HCT116 (cell line): ENCODE measurements around the gene TIAM1. TPM values are rescaled to one million over a fixed set of nuclear protein-coding genes. Genes with fewer than 3 reads are reported as not detected.
A peak's percentile ranks its signal among the peaks of the same experiment; 100 is the strongest.

ENCODE experiments used
- ATAC-seq: fragments of 200-7000 bp; cut with Tn5 transposase; 2 replicates; pipeline ENCODE4 v1.9.1; 2020; ENCODE audit warnings: mild to moderate bottlenecking, moderate library complexity
- BruUV-seq: library from RNA; stranded (reverse); fragments of 400-500 nt; replicated peaks from 2 replicates; lab custom pipeline; 2021; lab: Mats Ljungman, UMichigan
- CTCF ChIA-PET: fragments of 300-600 bp; sonication (Branson Sonifier 250); formaldehyde crosslinking; loops from one replicate; lab custom pipeline; 2021; ENCODE audit warnings: antibody characterized with exemption; lab: Charles Lee
- POLR2A ChIA-PET: fragments of 300-600, 350-600 bp; sonication (Branson Sonifier 250); formaldehyde crosslinking; loops from one replicate; lab custom pipeline; 2021; ENCODE audit warnings: antibody characterized with exemption; lab: Charles Lee
- RAD21 ChIA-PET, 2 experiments: fragments of 300-600 bp; sonication (Branson Sonifier 250); formaldehyde crosslinking; loops; one replicate each; lab custom pipeline; 2023; ENCODE audit warnings: low total read pairs in 2 of 2; ENCODE audit not compliant: uncharacterized antibody in 2 of 2, unreplicated experiment in 2 of 2, low non-redundant PET in 1 of 2; lab: Charles Lee
- DNase-seq: peaks from one replicate; pipeline ENCODE4 v3.0.0-alpha.2; 2010; ENCODE audit warnings: low read depth, low spot score
- H2AFZ ChIP-seq: fragments of 200-600 bp; shearing (Covaris generic), sonication (generic); 2 replicates; pipeline ENCODE4 v1.6.1; 2017; ENCODE audit warnings: low read depth, mixed run types, mixed read lengths, antibody characterized with exemption, low read length; ENCODE audit not compliant: poor library complexity, severe bottlenecking
- H3K27ac ChIP-seq: 2 replicates; pipeline ENCODE4 v1.5.1; 2012; ENCODE audit warnings: low read depth, low read length
- H3K27me3 ChIP-seq: fragments of 200-600 bp; sonication (generic); 2 replicates; pipeline ENCODE4 v1.6.1; 2016; ENCODE audit warnings: mixed run types, low read length, mixed read lengths; ENCODE audit not compliant: insufficient read depth
- H3K36me3 ChIP-seq, 2 experiments: fragments of 200-500 bp in 1 of 2; fragments of 200-600 bp in 1 of 2; sonication (Bioruptor generic) in 1 of 2; sonication (generic) in 1 of 2; 2 replicates each; pipeline versions ENCODE4 v1.5.1 to v1.6.1; 2014 to 2016; ENCODE audit warnings: low read length in 2 of 2, inconsistent platforms in 1 of 2, mixed read lengths in 1 of 2, mixed run types in 1 of 2; ENCODE audit not compliant: insufficient read depth in 2 of 2, control insufficient read depth in 1 of 2
- H3K4me1 ChIP-seq, 2 experiments: fragments of 200-600 bp in 1 of 2; sonication (generic) in 1 of 2; 2 replicates each; pipeline versions ENCODE4 v1.5.1 to v1.6.1; 2012 to 2017; ENCODE audit warnings: low read length in 2 of 2, inconsistent platforms in 1 of 2, mild to moderate bottlenecking in 1 of 2, mixed read lengths in 1 of 2, mixed run types in 1 of 2, moderate library complexity in 1 of 2; ENCODE audit not compliant: insufficient read depth in 2 of 2, control insufficient read depth in 1 of 2
- H3K4me2 ChIP-seq: fragments of 200-600 bp; sonication (generic); 2 replicates; pipeline ENCODE4 v1.6.1; 2017; ENCODE audit warnings: mixed run types, low read length, mixed read lengths
- H3K4me3 ChIP-seq, 2 experiments: fragments of 200-600 bp in 1 of 2; sonication (generic) in 1 of 2; replicated peaks in 1 of 2; 2 replicates each; pipeline ENCODE4 v1.5.1; 2011 to 2016; ENCODE audit warnings: low read length in 2 of 2, control low read depth in 1 of 2, low read depth in 1 of 2, mild to moderate bottlenecking in 1 of 2, mixed read lengths in 1 of 2, mixed run types in 1 of 2
- H3K79me2 ChIP-seq: fragments of 200-600 bp; sonication (generic); 2 replicates; pipeline ENCODE4 v1.6.1; 2017; ENCODE audit warnings: mild to moderate bottlenecking, mixed run types, low read length, moderate library complexity, mixed read lengths; ENCODE audit not compliant: insufficient read depth
- H3K9ac ChIP-seq: fragments of 200-600 bp; sonication (generic); 2 replicates; pipeline ENCODE4 v1.6.1; 2016; ENCODE audit warnings: low read length, mixed read lengths
- H3K9me2 ChIP-seq: fragments of 200-600 bp; sonication (generic), shearing (Covaris generic); 2 replicates; pipeline ENCODE4 v1.6.1; 2017; ENCODE audit warnings: mixed run types, mild to moderate bottlenecking, moderate library complexity; ENCODE audit not compliant: insufficient read depth
- H3K9me3 ChIP-seq, 2 experiments: fragments of 200-500 bp in 1 of 2; fragments of 200-600 bp in 1 of 2; sonication (Bioruptor generic) in 1 of 2; sonication (generic) in 1 of 2; 2 replicates each; pipeline ENCODE4 v1.6.1; 2014 to 2017; ENCODE audit warnings: low read length in 2 of 2, mixed read lengths in 2 of 2, inconsistent platforms in 1 of 2, low read depth in 1 of 2, mild to moderate bottlenecking in 1 of 2, mixed run types in 1 of 2, moderate library complexity in 1 of 2; ENCODE audit not compliant: control insufficient read depth in 1 of 2, insufficient read depth in 1 of 2
- H4K20me1 ChIP-seq: fragments of 200-600 bp; sonication (generic), shearing (Covaris generic); 2 replicates; pipeline ENCODE4 v1.6.1; 2017; ENCODE audit warnings: mixed run types, mild to moderate bottlenecking, moderate library complexity; ENCODE audit not compliant: insufficient read depth
- CBX3 ChIP-seq: IDR thresholded peaks from 2 replicates; pipeline ENCODE4 v1.6.1; 2012; ENCODE audit warnings: low read depth
- CEBPB ChIP-seq: IDR thresholded peaks from 2 replicates; pipeline ENCODE4 v1.6.1; 2012; ENCODE audit warnings: low read depth
- EGR1 ChIP-seq: IDR thresholded peaks from 2 replicates; pipeline ENCODE4 v1.6.1; 2012; ENCODE audit warnings: low read depth
- ELF1 ChIP-seq: IDR thresholded peaks from 2 replicates; pipeline ENCODE4 v1.6.1; 2012; ENCODE audit warnings: low read depth, borderline replicate concordance
- EZH2 ChIP-seq: fragments of 200-600 bp; sonication (generic); IDR thresholded peaks from 2 replicates; pipeline ENCODE4 v1.6.1; 2017; ENCODE audit warnings: antibody characterized with exemption, mixed run types
- FOSL1 ChIP-seq: IDR thresholded peaks from 2 replicates; pipeline ENCODE4 v1.6.1; 2012; ENCODE audit warnings: low read depth
- POLR2A ChIP-seq: IDR thresholded peaks from 2 replicates; pipeline ENCODE4 v1.7.0; 2011; ENCODE audit warnings: borderline replicate concordance; ENCODE audit not compliant: insufficient read depth, insufficient read length; ENCODE audit errors: extremely low read depth
- POLR2AphosphoS5 ChIP-seq: IDR thresholded peaks from 2 replicates; pipeline ENCODE4 v1.6.1; 2011; ENCODE audit warnings: mild to moderate bottlenecking, low read depth, low read length, moderate library complexity
- SIN3A ChIP-seq: IDR thresholded peaks from 2 replicates; pipeline ENCODE4 v1.6.1; 2012; ENCODE audit warnings: low read depth
- TCF7L2 ChIP-seq: IDR thresholded peaks from 2 replicates; pipeline ENCODE4 v1.7.0; 2011; ENCODE audit warnings: borderline replicate concordance, inconsistent platforms; ENCODE audit not compliant: insufficient read depth, insufficient read length; ENCODE audit errors: extremely low read depth
- YY1 ChIP-seq: IDR thresholded peaks from 2 replicates; pipeline ENCODE4 v1.6.1; 2011; ENCODE audit warnings: low read length, low read depth, moderate library complexity, mild to moderate bottlenecking; ENCODE audit not compliant: insufficient replicate concordance; ENCODE audit errors: extremely low read depth
- ZFX ChIP-seq: fragments of 450-650 bp; IDR thresholded peaks from 2 replicates; pipeline ENCODE4 v1.6.1; 2017
- ZNF274 ChIP-seq: fragments of 200-500 bp; sonication (Bioruptor generic); IDR thresholded peaks from 2 replicates; pipeline ENCODE4 v1.6.1; 2014; ENCODE audit warnings: mild to moderate bottlenecking, low read depth, low read length, inconsistent platforms
- intact Hi-C: fragments of 100-400 bp; cut with micrococcal nuclease; formaldehyde crosslinking; loops from 2 replicates; pipeline ENCODE4 v1.10.0; 2022
- total RNA-seq: library from RNA; stranded (reverse); gene quantifications from one replicate; pipeline ENCODE4 v1.2.1, GENCODE V29; 2021; ENCODE audit not compliant: unreplicated experiment
- TF ChIP-seq, protein P1 (sequence below): IDR thresholded peaks from 2 replicates; pipeline ENCODE4 v1.6.1; 2012
- TF ChIP-seq, protein P2 (sequence below): IDR thresholded peaks from 2 replicates; pipeline ENCODE4 v1.6.1; 2012
- TF ChIP-seq, protein P3 (sequence below), 3 experiments: fragments of 200-600 bp in 1 of 3; sonication (generic) in 1 of 3; IDR thresholded peaks in 2 of 3; conservative IDR thresholded peaks in 1 of 3; 2 replicates each; pipeline ENCODE4 v1.5.1; 2012 to 2017; ENCODE audit warnings: low read depth in 2 of 3, low read length in 2 of 3, antibody characterized with exemption in 1 of 3, borderline replicate concordance in 1 of 3, control low read depth in 1 of 3, mild to moderate bottlenecking in 1 of 3, mixed read lengths in 1 of 3, mixed run types in 1 of 3, moderate library complexity in 1 of 3; ENCODE audit not compliant: insufficient read depth in 1 of 3
- TF ChIP-seq, protein P4 (sequence below): IDR thresholded peaks from 2 replicates; pipeline ENCODE4 v1.6.1; 2012; ENCODE audit warnings: low read depth

The TIAM1 gene
- total RNA-seq, 1 experiment from 2014 or later = 47.8 TPM

DNA sequence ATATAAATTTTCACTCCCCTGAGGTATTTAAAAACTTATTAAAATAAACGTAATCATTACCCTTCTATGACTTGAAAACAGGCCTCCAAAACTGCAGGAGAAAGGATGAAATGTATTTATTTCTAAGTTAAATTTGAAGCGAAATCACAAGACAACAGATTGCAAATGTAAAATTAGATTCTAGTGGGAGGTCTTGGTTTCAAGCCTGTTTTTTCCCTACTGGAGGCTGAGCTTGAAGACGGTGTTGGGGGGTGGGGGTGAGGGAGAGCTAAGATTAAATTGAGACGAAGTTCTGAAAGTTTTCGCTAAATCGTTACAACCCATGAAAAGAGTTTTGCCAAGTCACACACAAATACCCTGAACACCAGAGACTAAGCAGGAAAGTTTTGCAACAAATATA, 68.2 kb downstream of the TIAM1 start:
- Histone ChIP-seq H3K27ac (no peak overlapping the region), H2AFZ (no peak overlapping the region), H3K4me3 (no peak overlapping the region), H3K9me2 (no peaks in the 10 kb centered on the region), H3K4me2 (no peak overlapping the region), H3K36me3 (no peaks in the 10 kb centered on the region), H4K20me1 (no peaks in the 10 kb centered on the region), H3K9me3 (no peaks in the 10 kb centered on the region), H3K9ac (no peak overlapping the region), H3K79me2 (no peaks in the 10 kb centered on the region), H3K4me1 (peaks cover 18% of the 10 kb centered on the region in 2 experiments), H3K27me3 (no peaks in the 10 kb centered on the region)
- TSS peak; percentile 5 for BruUV-seq
- TF ChIP-seq YY1 = no peak
- TF ChIP-seq CEBPB = no peak
- no peak for TF ChIP-seq FOSL1
- no peak for TF ChIP-seq ZNF274
- no peak for TF ChIP-seq EZH2
- TF ChIP-seq, protein P1, sequence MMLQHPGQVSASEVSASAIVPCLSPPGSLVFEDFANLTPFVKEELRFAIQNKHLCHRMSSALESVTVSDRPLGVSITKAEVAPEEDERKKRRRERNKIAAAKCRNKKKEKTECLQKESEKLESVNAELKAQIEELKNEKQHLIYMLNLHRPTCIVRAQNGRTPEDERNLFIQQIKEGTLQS = no peak
- TF ChIP-seq CBX3 = no peak
- no peak for TF ChIP-seq POLR2AphosphoS5
- no peak for TF ChIP-seq EGR1
- no peak for TF ChIP-seq TCF7L2
- TF ChIP-seq SIN3A = no peak
- TF ChIP-seq, protein P2, sequence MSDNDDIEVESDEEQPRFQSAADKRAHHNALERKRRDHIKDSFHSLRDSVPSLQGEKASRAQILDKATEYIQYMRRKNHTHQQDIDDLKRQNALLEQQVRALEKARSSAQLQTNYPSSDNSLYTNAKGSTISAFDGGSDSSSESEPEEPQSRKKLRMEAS = no peak
- TF ChIP-seq, protein P3, sequence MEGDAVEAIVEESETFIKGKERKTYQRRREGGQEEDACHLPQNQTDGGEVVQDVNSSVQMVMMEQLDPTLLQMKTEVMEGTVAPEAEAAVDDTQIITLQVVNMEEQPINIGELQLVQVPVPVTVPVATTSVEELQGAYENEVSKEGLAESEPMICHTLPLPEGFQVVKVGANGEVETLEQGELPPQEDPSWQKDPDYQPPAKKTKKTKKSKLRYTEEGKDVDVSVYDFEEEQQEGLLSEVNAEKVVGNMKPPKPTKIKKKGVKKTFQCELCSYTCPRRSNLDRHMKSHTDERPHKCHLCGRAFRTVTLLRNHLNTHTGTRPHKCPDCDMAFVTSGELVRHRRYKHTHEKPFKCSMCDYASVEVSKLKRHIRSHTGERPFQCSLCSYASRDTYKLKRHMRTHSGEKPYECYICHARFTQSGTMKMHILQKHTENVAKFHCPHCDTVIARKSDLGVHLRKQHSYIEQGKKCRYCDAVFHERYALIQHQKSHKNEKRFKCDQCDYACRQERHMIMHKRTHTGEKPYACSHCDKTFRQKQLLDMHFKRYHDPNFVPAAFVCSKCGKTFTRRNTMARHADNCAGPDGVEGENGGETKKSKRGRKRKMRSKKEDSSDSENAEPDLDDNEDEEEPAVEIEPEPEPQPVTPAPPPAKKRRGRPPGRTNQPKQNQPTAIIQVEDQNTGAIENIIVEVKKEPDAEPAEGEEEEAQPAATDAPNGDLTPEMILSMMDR (IDR thresholded peaks at IDR 0.05 in 2 of 3, conservative IDR thresholded peaks at IDR 0.05 in 1 of 3; ENCODE audit: borderline replicate concordance in 1 of 3, insufficient read depth in 1 of 3, low read depth in 2 of 3, low read length in 2 of 3) = no peak
- no peak for TF ChIP-seq ZFX
- no peak for TF ChIP-seq ELF1
- TF ChIP-seq POLR2A = no peak
- TF ChIP-seq, protein P4, sequence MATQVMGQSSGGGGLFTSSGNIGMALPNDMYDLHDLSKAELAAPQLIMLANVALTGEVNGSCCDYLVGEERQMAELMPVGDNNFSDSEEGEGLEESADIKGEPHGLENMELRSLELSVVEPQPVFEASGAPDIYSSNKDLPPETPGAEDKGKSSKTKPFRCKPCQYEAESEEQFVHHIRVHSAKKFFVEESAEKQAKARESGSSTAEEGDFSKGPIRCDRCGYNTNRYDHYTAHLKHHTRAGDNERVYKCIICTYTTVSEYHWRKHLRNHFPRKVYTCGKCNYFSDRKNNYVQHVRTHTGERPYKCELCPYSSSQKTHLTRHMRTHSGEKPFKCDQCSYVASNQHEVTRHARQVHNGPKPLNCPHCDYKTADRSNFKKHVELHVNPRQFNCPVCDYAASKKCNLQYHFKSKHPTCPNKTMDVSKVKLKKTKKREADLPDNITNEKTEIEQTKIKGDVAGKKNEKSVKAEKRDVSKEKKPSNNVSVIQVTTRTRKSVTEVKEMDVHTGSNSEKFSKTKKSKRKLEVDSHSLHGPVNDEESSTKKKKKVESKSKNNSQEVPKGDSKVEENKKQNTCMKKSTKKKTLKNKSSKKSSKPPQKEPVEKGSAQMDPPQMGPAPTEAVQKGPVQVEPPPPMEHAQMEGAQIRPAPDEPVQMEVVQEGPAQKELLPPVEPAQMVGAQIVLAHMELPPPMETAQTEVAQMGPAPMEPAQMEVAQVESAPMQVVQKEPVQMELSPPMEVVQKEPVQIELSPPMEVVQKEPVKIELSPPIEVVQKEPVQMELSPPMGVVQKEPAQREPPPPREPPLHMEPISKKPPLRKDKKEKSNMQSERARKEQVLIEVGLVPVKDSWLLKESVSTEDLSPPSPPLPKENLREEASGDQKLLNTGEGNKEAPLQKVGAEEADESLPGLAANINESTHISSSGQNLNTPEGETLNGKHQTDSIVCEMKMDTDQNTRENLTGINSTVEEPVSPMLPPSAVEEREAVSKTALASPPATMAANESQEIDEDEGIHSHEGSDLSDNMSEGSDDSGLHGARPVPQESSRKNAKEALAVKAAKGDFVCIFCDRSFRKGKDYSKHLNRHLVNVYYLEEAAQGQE = no peak
- intact Hi-C loops = no loop called here
- ChIA-PET CTCF (no interaction called here), RAD21 (no interaction called here), POLR2A (no interaction called here)
- DNase-seq = no peak
- ATAC-seq = no peak
